Stimulated activated CD4-positive, alpha-beta T cell treated with anti-CD3 and anti-CD28 coated beads, TNF-alpha, amount 100 ng/mL, for 48 hours (primary cell): ENCODE data around the gene MSANTD1.

Experiments
- DNase-seq, 3 donors: peaks; one replicate each; pipeline ENCODE4 v3.0.0-alpha.2; 2020; ENCODE audit warnings: low read depth in 3 of 3

Gene MSANTD1

DNA sequence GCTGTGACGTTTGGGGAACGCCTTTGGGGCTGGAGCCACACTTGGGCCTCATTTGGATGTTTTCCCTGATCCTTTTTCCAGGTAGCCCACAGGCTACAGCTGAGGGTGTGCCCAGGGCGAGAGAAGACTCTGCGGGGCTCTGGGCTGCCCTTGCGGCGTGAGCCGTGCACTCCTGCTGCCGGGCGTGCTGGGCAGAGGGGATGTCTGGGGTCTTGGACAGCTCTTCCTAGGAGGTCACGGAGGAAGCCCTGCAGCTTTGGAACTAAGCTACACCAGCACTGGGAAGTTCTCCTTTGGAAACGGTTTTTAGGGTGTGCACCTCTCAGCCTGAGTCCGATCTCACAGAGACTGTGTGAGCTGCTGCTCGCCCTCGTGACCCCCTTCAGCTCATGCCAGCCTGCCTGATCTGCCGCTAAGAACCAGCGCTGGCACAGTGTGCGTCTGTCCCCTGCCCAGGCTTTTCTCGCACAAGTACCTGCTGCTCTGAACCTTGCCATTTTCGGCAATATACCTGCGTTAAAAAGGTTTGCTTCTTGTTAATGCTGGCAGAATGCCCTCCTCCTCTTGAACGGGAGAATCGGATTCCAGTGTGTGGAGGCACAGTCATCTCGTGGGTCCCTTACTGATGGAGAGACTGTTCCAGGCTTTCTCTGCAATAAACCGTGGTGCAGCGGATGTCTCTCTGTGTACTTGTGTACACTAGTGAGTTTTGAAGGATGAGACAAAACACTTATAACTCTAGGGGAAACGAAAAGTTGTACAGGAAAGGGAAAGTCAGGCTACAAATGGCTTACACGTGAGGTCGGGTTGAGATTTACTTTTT lies 14.3 kb downstream of the MSANTD1 start:
- no peak for DNase-seq

DNA sequence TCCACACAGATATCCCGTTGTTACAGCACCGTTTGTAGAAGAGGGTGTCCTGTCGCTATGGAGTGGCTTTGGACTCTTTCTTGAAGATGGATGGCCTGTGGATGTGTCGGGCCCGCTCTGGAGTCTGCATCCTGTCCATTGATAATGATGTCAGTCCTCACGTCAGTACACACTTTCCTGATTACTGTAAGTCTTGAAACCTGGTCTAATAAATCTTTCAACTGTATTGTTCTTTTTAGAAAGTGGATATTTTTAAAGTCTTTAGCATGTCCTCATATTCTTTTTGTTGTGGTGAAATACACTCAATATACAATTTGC lies 14.9 kb downstream of the MSANTD1 start:
- DNase-seq = no peak

DNA sequence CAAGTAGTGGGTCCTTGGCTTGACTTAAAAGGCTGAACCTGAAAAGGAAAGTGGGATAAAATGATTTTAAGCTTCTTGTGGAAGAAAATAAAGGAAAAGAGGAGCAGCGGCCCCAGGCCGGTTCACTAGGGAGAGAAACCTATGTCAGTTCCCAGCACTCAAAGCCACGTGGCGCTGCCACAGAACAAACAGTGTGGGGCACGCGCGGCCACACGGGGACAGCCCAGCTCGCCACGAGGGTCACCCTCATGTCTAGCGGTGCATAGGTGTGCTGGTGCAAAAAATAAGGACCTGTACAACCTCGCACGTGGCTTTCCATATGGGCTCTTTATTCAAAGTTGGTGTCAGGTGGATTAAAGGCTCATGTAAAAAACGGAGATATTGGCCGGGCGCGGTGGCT lies 17.1 kb downstream of the MSANTD1 start:
- DNase-seq = no peak

DNA sequence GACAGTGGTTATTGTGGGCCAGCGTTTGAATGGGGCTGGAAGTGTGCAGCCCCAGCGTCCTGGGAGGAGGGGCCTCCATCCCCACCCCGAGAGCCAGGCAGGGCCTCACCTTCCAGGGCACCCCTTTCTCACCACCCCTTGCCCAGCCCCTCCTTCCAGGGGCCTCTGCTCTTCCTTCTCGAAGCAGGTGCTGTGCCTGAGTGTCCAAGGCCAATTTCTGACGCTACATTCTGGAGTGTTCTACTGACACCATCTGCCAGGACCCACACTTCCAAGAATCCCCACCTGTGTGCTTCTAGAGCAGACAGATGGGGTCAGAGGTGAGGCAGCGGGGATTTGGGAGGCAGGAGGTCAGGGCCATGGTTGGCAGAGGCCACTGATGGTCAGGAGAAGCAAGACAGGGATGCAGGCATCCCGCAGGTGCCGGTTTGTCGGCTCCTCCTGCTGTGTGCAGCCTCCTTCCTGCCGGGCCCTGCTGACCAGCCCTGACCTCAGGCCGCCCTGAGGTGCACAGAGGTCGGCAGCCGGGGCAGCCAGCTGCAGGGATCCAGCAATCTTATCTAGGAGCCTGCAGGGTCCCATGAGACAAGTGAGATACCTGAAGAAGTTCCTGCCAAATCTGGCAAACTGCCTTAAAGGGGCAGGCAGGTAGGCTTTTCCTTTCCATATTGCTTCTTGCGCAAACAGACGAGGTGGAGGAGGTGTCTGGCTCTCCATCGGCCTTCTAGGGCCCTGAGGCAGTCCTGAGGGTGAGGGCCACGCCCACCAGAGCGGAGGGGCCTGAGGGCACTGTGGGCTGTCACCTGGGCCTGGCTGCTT lies 18.8 kb downstream of the MSANTD1 start:
- DNase-seq = no peak

DNA sequence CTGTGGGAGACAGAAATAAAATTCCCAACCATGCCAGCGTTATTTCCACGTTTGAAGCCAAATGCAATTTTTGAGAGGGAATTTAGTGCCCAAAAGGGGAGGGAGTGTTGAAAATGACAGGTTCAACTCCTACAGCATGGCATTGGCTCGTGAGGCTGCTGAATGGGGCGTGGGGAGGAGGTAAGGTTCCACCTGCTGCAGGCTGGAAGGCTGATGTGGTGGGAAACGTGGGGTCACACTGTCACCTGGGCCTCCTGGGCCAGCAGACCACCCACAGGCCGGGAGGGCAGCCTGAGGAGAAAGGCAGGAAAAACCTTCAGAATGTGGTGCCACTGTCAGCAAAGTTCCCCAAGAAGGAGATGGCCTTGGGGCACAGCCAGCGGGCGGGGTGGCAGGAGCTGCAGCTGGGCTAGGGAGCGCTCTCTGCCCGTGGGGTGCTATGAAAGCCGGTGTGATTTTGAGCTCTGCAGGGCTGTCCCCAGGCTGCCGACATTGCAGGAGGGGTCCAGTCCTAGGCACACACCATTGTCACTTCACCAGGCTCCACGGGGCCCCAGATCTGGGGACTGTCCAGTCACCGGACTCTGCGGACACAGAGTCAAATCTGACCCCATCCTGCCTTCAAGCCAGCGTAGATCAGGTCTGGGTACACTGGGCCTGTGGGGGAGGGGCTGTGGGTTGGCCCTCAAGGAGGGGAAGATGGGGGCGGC lies 19.6 kb downstream of the MSANTD1 start:
- DNase-seq = no peak

DNA sequence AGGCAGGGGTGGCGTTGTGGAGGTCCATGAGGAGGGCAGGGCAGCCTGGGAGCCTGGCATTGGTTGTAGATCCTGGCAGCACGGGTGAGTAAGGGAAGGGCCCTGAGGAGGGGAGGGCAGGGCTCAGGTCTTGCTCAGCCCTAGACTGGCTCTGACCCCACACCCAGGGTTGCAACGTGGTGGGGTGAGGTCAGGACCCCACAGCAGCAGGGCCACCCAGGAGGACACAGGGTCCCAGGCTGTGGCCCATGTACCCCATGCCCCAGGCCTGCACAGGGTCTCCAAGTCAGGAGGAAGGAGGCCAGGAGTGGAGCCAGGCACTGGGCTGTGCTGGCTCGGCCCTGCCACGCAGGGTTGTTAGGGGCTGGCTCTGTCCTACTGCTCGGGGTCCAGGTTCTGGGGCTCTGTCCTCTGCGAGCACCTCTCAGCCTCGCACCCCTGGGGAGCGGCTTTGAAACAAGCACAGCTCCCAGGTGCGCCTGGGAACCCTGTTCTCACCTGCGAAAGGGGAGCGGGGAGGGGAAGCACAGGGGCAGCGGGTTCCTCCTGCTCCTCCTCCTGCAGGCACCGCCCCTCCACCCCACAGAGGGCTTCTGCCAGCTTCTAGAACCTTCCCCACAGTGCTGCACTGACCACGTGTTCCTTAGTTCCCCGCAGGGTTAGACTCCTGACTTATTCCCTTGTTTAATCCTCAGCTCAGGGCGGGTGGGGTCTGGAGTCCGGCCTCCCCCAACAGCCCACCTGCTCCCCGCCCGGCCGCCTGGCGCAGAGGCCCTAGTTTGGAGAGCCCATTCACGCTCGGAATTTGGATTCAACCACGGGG lies 20.4 kb downstream of the MSANTD1 start:
- DNase-seq = no peak

DNA sequence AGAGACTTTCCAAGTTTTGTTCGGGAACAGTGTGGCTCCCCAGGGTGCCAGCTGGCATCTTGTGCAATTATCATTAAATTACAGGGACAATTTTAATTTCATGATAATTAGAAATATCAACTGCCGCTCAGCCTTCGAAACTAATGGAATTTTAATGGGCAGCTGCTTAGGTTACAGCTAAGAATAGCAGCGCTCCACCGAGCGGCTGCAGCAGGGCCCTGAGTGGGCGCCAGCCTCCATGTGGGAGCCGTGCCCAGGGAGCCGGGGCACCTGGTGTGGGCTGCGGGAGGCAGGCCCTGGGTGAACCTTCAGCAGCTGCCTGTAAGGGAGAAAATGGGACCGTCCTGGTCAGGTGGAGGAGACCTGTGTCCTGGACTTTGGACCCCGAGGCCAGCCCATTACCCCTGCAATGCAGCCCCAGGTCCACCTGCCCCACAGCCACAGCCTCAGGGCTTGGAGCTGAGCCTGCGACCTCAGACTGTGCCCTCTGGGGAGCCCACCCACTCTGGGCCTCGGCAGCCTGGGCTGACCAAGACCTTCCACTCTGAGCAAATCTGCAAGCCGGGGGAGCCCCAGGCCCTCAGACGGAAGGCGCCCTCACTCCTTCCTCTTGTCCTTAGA lies 21.1 kb downstream of the MSANTD1 start:
- no peak for DNase-seq

DNA sequence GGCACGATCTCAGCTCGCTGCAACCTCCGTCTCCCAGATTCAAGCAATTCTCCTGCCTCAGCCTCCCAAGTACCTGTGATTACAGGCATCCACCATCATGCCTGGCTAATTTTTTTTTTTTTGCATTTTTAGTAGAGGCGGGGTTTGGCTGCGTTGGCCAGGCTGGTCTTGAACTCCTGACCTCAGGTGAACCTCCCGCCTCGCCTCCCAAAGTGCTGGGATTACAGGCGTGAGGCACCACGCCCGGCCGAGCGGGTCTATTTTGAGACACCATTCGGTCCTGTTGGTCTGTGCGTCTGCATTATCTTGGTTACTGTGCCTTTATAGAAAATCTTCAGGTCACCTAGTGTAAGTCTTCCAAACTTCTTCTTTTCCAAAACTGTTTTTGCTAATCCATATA lies 22.2 kb downstream of the MSANTD1 start:
- DNase-seq = no peak

DNA sequence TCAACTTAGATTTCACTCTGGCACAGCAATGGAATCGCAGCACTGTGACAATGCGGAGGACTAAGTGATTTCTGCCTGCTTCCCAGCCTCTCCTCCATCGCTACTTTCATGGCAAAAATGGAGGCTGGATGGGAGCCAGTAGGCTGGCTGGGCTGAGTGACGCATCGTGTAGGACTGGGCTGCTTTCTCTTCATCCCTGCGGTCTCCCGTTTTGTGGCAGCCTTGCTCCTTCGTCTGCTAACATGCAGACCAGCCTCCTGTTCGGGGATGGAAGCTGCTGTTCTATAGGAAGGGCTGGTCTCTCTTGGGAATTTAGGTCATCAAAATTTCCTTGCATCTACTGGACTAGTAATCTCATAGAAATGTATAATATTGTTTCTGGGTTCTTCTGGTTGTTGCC lies 28.0 kb downstream of the MSANTD1 start:
- DNase-seq = no peak

DNA sequence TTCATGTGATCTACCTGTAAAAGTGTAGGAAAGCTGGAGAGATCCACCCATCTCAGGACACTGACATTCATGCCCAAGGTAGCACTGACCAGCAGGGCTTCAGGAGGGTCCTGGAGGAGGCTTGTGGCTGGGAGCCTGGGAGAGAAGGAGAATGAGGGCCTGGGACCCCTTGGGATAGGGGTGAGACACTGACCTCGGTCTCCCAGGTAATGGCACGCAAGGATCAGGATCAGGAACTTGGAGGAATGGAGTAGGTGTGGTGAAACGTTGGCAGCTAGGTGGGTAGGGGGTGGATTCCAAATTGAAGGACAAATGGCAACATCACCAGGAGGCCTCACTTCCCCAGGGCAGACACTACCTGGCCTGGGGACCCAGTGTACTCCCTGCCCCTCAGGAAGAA lies 31.5 kb downstream of the MSANTD1 start:
- no peak for DNase-seq

DNA sequence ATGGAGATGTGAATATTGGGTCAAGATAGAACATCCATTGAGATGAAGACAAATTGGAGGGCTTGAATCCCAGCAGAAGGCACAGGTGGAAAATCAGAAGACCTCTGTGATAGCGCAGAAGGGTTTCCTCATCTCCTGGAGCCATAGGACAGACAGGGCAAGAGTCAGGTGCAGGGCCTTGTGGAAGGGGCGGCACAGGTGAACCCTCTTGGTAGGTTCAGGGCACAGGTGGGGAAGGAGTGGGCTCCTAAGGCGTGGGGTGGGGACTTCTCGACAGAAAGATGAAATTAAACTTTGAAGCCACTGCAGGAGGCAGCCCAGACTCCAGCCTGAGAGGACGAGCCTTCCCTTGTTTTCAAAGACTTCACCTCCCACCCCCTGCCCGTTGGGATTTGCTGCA lies 34.5 kb downstream of the MSANTD1 start:
- DNase-seq = no peak

DNA sequence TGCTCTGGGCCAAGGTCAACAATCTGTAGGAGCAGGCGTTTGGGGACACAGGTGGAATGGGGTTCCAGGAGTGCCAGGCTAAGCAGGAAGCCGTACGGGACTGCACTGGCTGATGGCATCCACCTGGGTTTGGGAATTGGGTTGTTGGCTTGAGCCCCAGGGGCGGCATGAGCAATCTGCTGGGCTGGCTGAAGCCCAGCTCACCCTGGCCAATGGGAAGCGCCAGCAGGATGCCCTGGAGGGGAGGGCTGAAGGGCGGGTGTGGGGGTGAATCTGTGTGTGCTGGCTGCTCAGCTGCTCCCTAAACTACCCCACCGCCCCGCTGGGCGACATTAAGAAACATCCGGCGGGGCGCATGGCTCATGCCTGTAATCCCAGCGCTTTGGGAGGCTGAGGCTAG lies 35.0 kb downstream of the MSANTD1 start:
- no peak for DNase-seq

DNA sequence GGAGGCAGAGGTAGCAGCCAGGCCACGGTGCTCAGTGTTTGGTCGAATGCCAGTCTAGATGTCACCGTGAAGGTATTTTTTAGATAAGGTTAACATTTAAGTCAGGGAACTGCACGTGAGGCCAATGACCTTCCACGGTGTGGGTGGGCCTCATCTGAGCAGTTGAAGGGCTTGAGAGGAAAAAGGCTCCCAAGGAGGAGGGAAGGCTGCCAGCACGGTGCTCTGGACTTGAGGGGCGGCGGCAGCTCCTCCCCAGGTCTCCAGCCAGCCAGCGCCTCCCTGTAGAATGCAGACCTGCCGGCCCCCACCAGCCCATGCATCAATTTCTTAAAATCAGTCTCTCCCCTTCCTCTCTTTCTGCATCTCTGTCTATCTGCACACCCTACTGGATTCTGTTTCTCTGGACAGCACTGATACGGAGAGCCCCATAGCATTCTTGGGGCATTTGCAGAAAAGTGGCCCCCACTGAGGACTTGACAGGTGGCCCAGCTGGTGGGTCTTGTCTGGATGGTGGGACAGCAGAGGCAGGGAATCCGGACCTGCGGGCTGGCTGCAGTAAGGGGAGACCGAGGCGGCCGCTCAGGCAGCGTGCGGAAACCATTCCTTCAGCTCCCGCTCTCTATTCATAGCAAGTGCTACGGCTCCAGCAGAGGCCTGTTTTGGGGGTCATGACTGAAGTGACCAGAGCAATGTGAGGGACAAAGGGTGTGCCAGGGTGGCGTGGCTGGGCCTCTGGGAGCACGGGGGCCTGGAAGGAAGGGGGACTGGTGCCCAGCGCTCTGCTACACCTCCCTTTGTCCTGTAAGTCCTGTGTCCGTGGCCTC lies 36.0 kb downstream of the MSANTD1 start:
- DNase-seq = no peak

DNA sequence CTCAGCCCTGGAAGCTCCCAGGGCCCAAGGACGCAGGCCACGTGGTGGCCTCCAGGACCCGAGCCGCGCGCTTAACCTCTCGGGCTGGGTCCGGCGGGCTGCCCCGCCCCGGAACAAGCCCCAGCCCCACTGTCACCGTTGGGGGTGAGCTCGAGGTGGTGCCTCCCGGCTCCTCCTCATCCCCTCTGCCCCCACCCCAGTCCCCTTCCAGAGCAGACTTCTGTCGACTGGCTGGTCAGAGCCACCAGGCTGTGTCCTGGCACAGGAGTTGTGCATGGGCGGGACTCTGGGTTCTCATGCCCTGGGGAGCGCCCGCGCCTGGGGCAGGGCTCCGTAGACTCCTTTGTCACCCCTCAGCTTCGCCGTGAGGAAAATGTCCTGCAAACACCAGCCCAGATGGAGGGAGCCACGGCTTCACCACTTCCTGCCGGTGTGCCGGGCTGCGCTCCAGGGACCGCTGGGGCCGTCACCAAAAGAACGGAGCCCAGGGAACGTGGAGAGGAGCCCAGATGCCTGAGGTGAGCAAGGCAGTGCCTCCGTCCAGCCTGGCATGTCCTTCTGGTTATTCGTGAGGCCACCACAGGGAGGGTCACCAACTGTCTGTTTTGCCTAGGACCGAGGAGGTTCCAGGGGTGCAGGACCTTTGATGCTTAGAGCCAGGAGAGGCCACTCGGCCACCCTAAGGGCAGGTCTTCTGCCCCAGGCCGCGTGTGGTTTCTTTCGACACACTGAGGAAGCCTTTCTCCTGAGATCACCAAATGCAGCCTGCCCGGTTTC lies 36.8 kb downstream of the MSANTD1 start:
- DNase-seq = no peak

DNA sequence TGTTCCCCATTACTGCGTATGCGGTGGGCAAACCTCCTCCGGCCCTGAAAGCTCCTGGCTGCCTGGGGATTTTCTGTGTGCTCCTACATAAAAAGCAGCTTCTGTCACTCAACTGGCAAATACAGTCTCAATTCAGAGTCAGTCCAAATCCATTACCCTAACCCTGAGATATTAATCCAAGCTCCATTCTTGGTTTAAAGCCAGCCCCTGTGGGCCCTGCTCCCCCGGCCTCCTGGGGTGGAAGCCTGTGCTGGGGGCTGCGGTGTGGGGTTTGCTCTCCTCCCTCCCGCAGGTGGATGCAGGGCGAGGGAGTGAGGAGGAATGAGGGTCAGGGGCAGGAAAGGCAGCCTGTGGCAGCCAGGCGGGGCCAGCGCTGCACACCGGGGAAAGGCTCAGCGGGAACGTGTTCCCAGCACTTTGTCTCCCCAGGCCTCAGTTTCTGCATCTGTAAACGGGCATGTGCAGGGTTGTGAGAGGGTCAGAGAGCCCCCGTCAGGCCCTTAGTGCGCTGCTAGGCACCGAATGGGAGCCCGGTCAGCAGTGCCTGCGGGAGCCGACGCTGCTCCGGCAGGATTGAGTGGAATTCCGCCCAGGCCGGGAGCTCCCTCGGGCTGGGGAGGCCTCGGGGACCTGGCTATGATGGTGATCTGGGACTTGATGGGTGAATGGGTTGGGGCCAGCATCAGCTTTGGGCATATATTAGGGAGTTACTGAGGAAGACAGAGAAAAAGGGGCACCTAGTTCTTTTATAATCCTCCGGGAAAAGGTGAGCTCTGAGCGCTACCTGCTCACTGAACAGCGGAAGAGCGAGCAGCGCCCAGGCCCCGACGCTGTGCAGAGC lies 37.6 kb downstream of the MSANTD1 start:
- no peak for DNase-seq

DNA sequence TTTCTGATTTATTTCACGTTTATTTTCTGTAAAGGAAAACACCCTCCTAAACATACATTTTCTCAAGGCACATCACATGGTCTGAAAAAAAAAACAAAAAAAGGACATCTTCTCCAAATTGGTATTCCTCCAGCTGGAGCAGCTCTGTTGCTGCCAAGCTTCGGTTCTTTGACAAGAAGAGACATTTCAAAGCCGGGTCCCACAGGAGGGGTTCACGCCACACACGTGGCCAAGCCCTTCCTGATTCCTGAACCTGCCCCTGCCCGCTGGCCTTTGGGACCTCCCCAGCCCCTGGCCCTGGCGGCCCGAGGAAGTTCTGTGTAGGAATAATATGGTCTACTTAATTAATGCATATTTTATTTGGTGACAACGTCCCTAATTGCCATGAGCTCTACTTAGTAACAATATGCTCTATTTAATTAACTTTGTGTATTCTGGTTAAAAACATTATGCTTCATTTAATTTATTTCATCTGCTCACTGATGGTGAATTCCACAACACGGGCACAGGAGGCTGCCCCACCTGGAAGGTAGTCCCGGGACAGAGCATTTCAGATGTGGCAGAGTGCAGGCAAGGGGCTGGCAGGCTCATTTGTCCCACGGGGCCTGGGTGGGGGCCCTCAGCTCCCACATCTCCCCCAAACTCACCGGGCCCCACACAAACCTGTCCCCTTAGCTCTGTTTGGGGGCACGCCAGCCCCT lies 38.5 kb downstream of the MSANTD1 start:
- no peak for DNase-seq

DNA sequence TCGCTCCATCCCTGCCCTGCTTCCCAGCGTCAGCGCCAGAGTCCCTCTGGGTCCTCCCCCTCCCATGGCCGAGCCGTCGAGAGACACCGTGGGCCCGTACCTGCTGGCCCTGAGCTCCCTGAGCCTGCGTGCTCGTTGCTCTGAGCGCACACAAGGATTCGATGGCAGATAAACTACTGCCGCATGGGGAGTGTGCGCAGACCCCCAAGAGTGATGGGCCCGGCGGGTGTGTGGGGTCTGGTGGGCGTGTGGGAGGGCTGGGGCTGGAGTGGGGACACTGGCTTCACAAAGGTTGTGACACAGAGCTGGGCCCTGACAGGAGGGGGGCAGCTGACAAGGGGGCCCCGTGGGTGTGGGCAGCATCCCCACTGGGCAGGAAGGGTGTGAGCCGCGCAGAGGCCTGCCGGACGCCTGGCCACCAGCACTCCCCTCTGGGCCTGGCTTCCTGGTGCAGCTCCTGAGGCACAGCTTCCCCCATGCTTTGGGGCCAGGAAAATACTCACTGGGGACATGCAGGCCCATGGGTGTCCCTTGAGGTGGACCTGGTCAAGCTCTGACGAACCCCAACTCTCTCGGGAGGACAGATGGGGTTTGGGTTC lies 39.1 kb downstream of the MSANTD1 start:
- no peak for DNase-seq
